Mesendoderm (in vitro differentiated cells): Measurements from ENCODE around the gene GNAS. TPM values are rescaled to one million over a fixed set of nuclear protein-coding genes. Genes with fewer than 3 reads are reported as not detected.

Experiments
- DNase-seq: peaks from one replicate; pipeline ENCODE4 v3.0.0; 2013
- H2AK5ac ChIP-seq: 2 replicates; pipeline ENCODE4 v1.6.1; 2013; ENCODE audit warnings: low read length, inconsistent platforms
- H2BK120ac ChIP-seq: 2 replicates; pipeline ENCODE4 v1.6.1; 2013; ENCODE audit warnings: low read depth, mild to moderate bottlenecking, low read length, moderate library complexity, mixed read lengths
- H2BK15ac ChIP-seq: replicated peaks from 2 replicates; pipeline ENCODE4 v1.6.1; 2013; ENCODE audit warnings: low read depth, mild to moderate bottlenecking, moderate library complexity
- H2BK5ac ChIP-seq: 2 replicates; pipeline ENCODE4 v1.6.1; 2013; ENCODE audit warnings: low read length, inconsistent platforms
- H3K18ac ChIP-seq: 2 replicates; pipeline ENCODE4 v1.6.1; 2013; ENCODE audit warnings: mild to moderate bottlenecking, low read length, mixed read lengths
- H3K23ac ChIP-seq: one replicate; pipeline ENCODE4 v1.6.1; 2013; ENCODE audit warnings: low read length
- H3K27ac ChIP-seq: 2 replicates; pipeline ENCODE4 v1.5.1; 2013; ENCODE audit warnings: low read depth, mild to moderate bottlenecking, inconsistent platforms, low read length, moderate library complexity
- H3K27me3 ChIP-seq: 2 replicates; pipeline ENCODE4 v1.6.1; 2013; ENCODE audit warnings: low read length, control low read depth, mild to moderate bottlenecking, inconsistent platforms; ENCODE audit not compliant: insufficient read depth, poor library complexity
- H3K36me3 ChIP-seq: 2 replicates; pipeline ENCODE4 v1.6.1; 2013; ENCODE audit warnings: low read length, inconsistent platforms; ENCODE audit not compliant: control insufficient read depth, insufficient read depth
- H3K4ac ChIP-seq: one replicate; pipeline ENCODE4 v1.6.1; 2013; ENCODE audit warnings: low read depth, mild to moderate bottlenecking, low read length, moderate library complexity
- H3K4me1 ChIP-seq: 2 replicates; pipeline ENCODE4 v1.6.1; 2013; ENCODE audit warnings: low read depth, low read length, inconsistent platforms; ENCODE audit not compliant: control insufficient read depth
- H3K4me2 ChIP-seq: 2 replicates; pipeline ENCODE4 v1.6.1; 2013; ENCODE audit warnings: low read length
- H3K4me3 ChIP-seq: 2 replicates; pipeline ENCODE4 v1.5.1; 2013; ENCODE audit warnings: mild to moderate bottlenecking, low read length
- H3K56ac ChIP-seq: one replicate; pipeline ENCODE4 v1.6.1; 2013; ENCODE audit warnings: low read length
- H3K79me1 ChIP-seq: 2 replicates; pipeline ENCODE4 v1.6.1; 2013; ENCODE audit warnings: low read length, inconsistent platforms
- H3K79me2 ChIP-seq: 2 replicates; pipeline ENCODE4 v1.6.1; 2013; ENCODE audit warnings: mild to moderate bottlenecking, low read length; ENCODE audit not compliant: control insufficient read depth, insufficient read depth
- H3K9ac ChIP-seq: 2 replicates; pipeline ENCODE4 v1.6.1; 2013; ENCODE audit warnings: low read length, inconsistent platforms
- H4K5ac ChIP-seq: one replicate; pipeline ENCODE4 v1.6.1; 2013; ENCODE audit warnings: low read length
- H4K8ac ChIP-seq: one replicate; pipeline ENCODE4 v1.6.1; 2013; ENCODE audit warnings: low read depth, mild to moderate bottlenecking, control low read depth, low read length, moderate library complexity
- WGBS: extraction: QIAGEN DNeasy Blood & Tissue Kit; methylation state at CpG from one replicate; pipeline ENCODE4 v1.1.7; 2013; ENCODE audit warnings: low lambda C conversion rate, missing lambda C conversion rate; ENCODE audit not compliant: insufficient coverage; ENCODE audit errors: extremely low coverage; 5-methylcytosine and 5-hydroxymethylcytosine counted together
- polyA plus RNA-seq, 2 experiments: library from polyadenylated mRNA; stranded (reverse); fragments of 200-250 nt; gene quantifications; one replicate each; pipeline ENCODE4 v1.2.3, GENCODE V29; 2013

GNAS gene
- 871 TPM for polyA plus RNA-seq (2013, experiment 1 of 2)
- polyA plus RNA-seq (2013, experiment 2 of 2): 882 TPM

GRCh38 chr20:58852543-58853271 lies at the start of gene GNAS:
GNAS (plus strand) TSS chr20:58852716.
- no peak within 1 kb of the TSS for H2BK120ac ChIP-seq
- no peaks in the 10 kb centered on the region for H3K79me1 ChIP-seq
- H2BK5ac ChIP-seq: no peak within 1 kb of the TSS
- no peak within 1 kb of the TSS for H2BK15ac ChIP-seq
- H3K23ac ChIP-seq: peak within 1 kb of the TSS; percentile 73
- H4K5ac ChIP-seq: no peak within 1 kb of the TSS
- H3K4me2 ChIP-seq: peak within 1 kb of the TSS; percentile 86
- H3K9ac ChIP-seq: peak within 1 kb of the TSS; percentile 49
- H3K4ac ChIP-seq: no peak within 1 kb of the TSS
- WGBS: no CpG with 5 or more reads among the region's 35 CpGs
- no peaks in the 10 kb centered on the region for H3K4me1 ChIP-seq
- H3K79me2 ChIP-seq: peaks cover 29% of the 10 kb centered on the region
- H3K27ac ChIP-seq: no peak within 1 kb of the TSS
- H2AK5ac ChIP-seq: no peak within 1 kb of the TSS
- peak within 1 kb of the TSS; percentile 10 for H3K4me3 ChIP-seq
- H3K18ac ChIP-seq: no peak within 1 kb of the TSS
- peaks cover 24% of the 10 kb centered on the region for H3K27me3 ChIP-seq
- no peak within 1 kb of the TSS for H4K8ac ChIP-seq
- peak; percentile 92 for DNase-seq
- H3K36me3 ChIP-seq: no peaks in the 10 kb centered on the region
- peak within 1 kb of the TSS; percentile 83 for H3K56ac ChIP-seq

DNA sequence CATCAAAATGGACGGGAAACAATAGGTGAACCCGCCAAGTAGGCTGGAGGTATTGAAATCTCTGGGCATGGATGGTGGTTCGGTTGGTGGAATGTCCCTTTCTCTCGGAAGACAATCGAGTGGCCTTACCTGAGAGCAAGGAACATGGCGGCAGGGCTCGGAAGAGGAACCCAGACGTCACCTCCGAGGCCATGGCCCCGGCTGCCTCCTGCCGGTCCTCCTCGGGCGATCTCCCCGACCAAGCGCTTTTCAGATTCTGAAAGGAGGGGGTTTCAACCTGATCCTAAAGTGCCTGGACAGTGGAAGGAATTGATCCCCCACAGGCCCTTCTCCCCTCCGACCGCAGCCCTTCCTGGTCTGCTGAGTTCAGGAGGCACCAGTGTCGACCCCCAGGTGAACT lies 49.0 kb upstream of the GNAS start:
- Histone ChIP-seq H3K56ac (no peak overlapping the region), H4K8ac (no peak overlapping the region), H3K36me3 (no peaks in the 10 kb centered on the region), H3K79me1 (no peaks in the 10 kb centered on the region), H3K79me2 (no peaks in the 10 kb centered on the region), H3K23ac (no peak overlapping the region), H2BK120ac (no peak overlapping the region), H3K4me3 (no peak overlapping the region), H3K9ac (no peak overlapping the region), H3K4ac (no peak overlapping the region), H2BK5ac (no peak overlapping the region), H3K18ac (no peak overlapping the region), H3K4me2 (no peak overlapping the region), H2AK5ac (no peak overlapping the region), H4K5ac (no peak overlapping the region), H3K27me3 (no peaks in the 10 kb centered on the region), H2BK15ac (no peak overlapping the region), H3K27ac (no peak overlapping the region), H3K4me1 (peaks cover 8% of the 10 kb centered on the region)
- DNase-seq: no peak
- no CpG with 5 or more reads among the region's 18 CpGs for WGBS

DNA sequence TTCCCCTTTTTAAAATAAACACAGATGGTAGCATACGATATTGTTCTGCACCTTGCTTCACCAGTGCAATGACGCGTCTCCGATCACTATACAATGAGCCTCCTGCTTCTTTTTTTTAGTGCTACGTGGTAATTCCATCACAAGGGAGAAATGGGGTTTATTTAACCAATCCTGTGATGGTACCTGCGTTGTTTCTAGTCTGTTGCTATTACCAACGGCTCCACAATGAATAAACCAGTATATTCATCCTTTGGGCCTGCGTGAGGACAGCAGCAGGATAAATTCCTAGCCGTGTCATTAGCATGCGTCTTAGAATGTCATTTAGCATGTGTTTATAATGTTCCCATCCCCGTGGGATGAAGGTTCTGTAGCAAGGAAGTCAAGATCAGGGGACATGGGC lies 44.7 kb upstream of the GNAS start:
- no peak overlapping the region for H4K5ac ChIP-seq
- no peak overlapping the region for H2BK120ac ChIP-seq
- H3K4ac ChIP-seq: no peak overlapping the region
- H2BK15ac ChIP-seq: no peak overlapping the region
- H3K23ac ChIP-seq: no peak overlapping the region
- H4K8ac ChIP-seq: no peak overlapping the region
- no peak for DNase-seq
- no peaks in the 10 kb centered on the region for H3K27me3 ChIP-seq
- H2BK5ac ChIP-seq: no peak overlapping the region
- no peak overlapping the region for H3K18ac ChIP-seq
- H3K4me2 ChIP-seq: no peak overlapping the region
- WGBS: no CpG with 5 or more reads among the region's 11 CpGs
- H3K79me2 ChIP-seq: no peaks in the 10 kb centered on the region
- peaks cover 6% of the 10 kb centered on the region for H3K4me1 ChIP-seq
- H3K4me3 ChIP-seq: no peak overlapping the region
- no peaks in the 10 kb centered on the region for H3K36me3 ChIP-seq
- no peak overlapping the region for H3K9ac ChIP-seq
- no peak overlapping the region for H3K56ac ChIP-seq
- no peaks in the 10 kb centered on the region for H3K79me1 ChIP-seq
- no peak overlapping the region for H2AK5ac ChIP-seq
- H3K27ac ChIP-seq: no peak overlapping the region

DNA sequence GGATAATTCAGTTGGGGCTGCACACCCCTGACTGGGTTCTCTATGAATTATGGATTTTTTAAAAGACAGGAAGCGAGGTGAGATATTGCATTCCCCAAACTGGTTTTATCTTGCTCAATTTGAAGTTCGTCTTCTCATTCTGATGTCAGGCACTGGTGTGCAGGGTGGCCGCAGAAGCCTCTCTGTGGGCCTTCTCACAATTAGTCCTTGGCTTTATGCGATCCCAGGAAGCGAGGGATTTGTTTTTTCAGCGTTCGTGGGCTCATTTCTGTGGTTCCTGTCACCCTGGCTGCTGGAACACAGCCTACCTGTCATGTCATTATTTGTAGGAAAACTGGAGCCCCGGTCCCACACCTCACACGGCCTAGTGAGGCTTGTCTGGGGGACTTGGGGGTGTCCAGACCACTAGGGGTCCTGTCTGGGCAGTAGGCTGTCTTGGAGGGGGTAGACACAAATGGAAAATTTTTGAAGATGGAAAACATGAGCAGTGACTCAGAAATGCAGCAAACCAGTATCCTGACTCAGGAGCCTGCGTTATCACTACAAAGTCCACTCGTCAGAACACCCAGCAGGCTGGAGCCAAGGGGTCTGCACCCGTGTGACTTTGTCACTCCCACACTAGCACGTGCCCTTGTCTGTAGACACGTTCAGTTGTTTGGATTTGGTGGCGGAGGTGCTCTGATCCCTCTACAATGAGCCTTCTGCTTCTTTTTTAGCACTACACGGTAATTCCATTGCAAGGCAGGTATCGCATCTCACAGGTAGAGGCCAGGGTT lies 44.1 kb upstream of the GNAS start:
- no peak overlapping the region for H2BK5ac ChIP-seq
- no peaks in the 10 kb centered on the region for H3K36me3 ChIP-seq
- no peak overlapping the region for H3K9ac ChIP-seq
- no peaks in the 10 kb centered on the region for H3K79me2 ChIP-seq
- H3K4me2 ChIP-seq: no peak overlapping the region
- no peak overlapping the region for H3K27ac ChIP-seq
- no peak overlapping the region for H3K4ac ChIP-seq
- no peak overlapping the region for H3K4me3 ChIP-seq
- no peak overlapping the region for H3K18ac ChIP-seq
- H3K79me1 ChIP-seq: no peaks in the 10 kb centered on the region
- no peak overlapping the region for H3K56ac ChIP-seq
- no peak overlapping the region for H4K8ac ChIP-seq
- no peaks in the 10 kb centered on the region for H3K27me3 ChIP-seq
- H4K5ac ChIP-seq: no peak overlapping the region
- no peak overlapping the region for H2BK120ac ChIP-seq
- H3K23ac ChIP-seq: no peak overlapping the region
- no peak for DNase-seq
- H3K4me1 ChIP-seq: peaks cover under 1% of the 10 kb centered on the region
- no CpG with 5 or more reads among the region's 17 CpGs for WGBS
- H2AK5ac ChIP-seq: no peak overlapping the region
- H2BK15ac ChIP-seq: no peak overlapping the region

GRCh38 chr20:58810116-58810878 lies 42.2 kb upstream of the GNAS start:
- Histone ChIP-seq H3K23ac (no peak overlapping the region), H3K79me2 (no peaks in the 10 kb centered on the region), H3K4ac (no peak overlapping the region), H3K36me3 (no peaks in the 10 kb centered on the region), H3K27me3 (no peaks in the 10 kb centered on the region), H3K9ac (no peak overlapping the region), H4K8ac (no peak overlapping the region), H2BK15ac (no peak overlapping the region), H4K5ac (no peak overlapping the region), H2BK120ac (no peak overlapping the region), H3K4me2 (no peak overlapping the region), H2AK5ac (no peak overlapping the region), H3K79me1 (no peaks in the 10 kb centered on the region), H3K27ac (no peak overlapping the region), H2BK5ac (no peak overlapping the region), H3K56ac (no peak overlapping the region), H3K4me3 (no peak overlapping the region), H3K18ac (no peak overlapping the region), H3K4me1 (no peaks in the 10 kb centered on the region)
- no CpG with 5 or more reads among the region's 19 CpGs for WGBS
- DNase-seq: no peak
